HFFc6 (cell line): ENCODE measurements around the gene RASGRF2. TPM values are rescaled to one million over a fixed set of nuclear protein-coding genes. Genes with fewer than 3 reads are reported as not detected.
A peak's percentile ranks its signal among the peaks of the same experiment; 100 is the strongest.

Source experiments
- DNase-seq: peaks from one replicate; pipeline ENCODE4 v3.0.0-alpha.2; 2018
- H3K27ac Mint-ChIP-seq: 2 replicates; pipeline ENCODE4 v1.8.0; 2020; ENCODE audit warnings: mild to moderate bottlenecking, mixed read lengths
- H3K27me3 Mint-ChIP-seq: 2 replicates; pipeline ENCODE4 v1.8.0; 2021; ENCODE audit warnings: mild to moderate bottlenecking, moderate library complexity, mixed read lengths; ENCODE audit not compliant: insufficient read depth
- H3K36me3 Mint-ChIP-seq: 2 replicates; pipeline ENCODE4 v1.8.0; 2021; ENCODE audit warnings: low read depth, mixed read lengths
- H3K4me1 Mint-ChIP-seq: 2 replicates; pipeline ENCODE4 v1.8.0; 2020; ENCODE audit warnings: low read depth, mixed read lengths
- H3K4me3 Mint-ChIP-seq: 2 replicates; pipeline ENCODE4 v1.8.0; 2020; ENCODE audit warnings: mild to moderate bottlenecking, moderate library complexity, mixed read lengths
- H3K9me3 Mint-ChIP-seq: 2 replicates; pipeline ENCODE4 v1.8.0; 2020; ENCODE audit warnings: mild to moderate bottlenecking, mixed read lengths
- total RNA-seq, 6 experiments: library from RNA; stranded (reverse); fragmentation: NEBNext Ultra II Directional; extraction: Animal tissue kit (Norgen Biotek cat#: 25700); gene quantifications; 2 replicates in 1 of 6; 3 replicates in 5 of 6; pipeline ENCODE4 v1.2.3, GENCODE V29; 2021
- TF ChIP-seq, protein P1 (sequence below): fragments of 200-600 bp; sonication (generic); IDR thresholded peaks from 2 replicates; pipeline ENCODE4 v1.5.0; 2021; ENCODE audit warnings: antibody characterized with exemption, mild to moderate bottlenecking

Gene RASGRF2
- total RNA-seq, 6 experiments from 2014 or later, result 0.21 to 0.97 (median 0.69) TPM

- Mint-ChIP-seq H3K9me3 (no peaks in the 10 kb centered on the region), H3K4me3 (no peak overlapping the region), H3K36me3 (no peaks in the 10 kb centered on the region), H3K27ac (no peak overlapping the region), H3K27me3 (peaks cover 4% of the 10 kb centered on the region), H3K4me1 (peaks cover 15% of the 10 kb centered on the region)
- TF ChIP-seq, protein P1, sequence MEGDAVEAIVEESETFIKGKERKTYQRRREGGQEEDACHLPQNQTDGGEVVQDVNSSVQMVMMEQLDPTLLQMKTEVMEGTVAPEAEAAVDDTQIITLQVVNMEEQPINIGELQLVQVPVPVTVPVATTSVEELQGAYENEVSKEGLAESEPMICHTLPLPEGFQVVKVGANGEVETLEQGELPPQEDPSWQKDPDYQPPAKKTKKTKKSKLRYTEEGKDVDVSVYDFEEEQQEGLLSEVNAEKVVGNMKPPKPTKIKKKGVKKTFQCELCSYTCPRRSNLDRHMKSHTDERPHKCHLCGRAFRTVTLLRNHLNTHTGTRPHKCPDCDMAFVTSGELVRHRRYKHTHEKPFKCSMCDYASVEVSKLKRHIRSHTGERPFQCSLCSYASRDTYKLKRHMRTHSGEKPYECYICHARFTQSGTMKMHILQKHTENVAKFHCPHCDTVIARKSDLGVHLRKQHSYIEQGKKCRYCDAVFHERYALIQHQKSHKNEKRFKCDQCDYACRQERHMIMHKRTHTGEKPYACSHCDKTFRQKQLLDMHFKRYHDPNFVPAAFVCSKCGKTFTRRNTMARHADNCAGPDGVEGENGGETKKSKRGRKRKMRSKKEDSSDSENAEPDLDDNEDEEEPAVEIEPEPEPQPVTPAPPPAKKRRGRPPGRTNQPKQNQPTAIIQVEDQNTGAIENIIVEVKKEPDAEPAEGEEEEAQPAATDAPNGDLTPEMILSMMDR, result no peak
- DNase-seq, result no peak
These were observed 42.5 kb upstream of the RASGRF2 start for GRCh38 chr5:80917631-80918030.

DNA sequence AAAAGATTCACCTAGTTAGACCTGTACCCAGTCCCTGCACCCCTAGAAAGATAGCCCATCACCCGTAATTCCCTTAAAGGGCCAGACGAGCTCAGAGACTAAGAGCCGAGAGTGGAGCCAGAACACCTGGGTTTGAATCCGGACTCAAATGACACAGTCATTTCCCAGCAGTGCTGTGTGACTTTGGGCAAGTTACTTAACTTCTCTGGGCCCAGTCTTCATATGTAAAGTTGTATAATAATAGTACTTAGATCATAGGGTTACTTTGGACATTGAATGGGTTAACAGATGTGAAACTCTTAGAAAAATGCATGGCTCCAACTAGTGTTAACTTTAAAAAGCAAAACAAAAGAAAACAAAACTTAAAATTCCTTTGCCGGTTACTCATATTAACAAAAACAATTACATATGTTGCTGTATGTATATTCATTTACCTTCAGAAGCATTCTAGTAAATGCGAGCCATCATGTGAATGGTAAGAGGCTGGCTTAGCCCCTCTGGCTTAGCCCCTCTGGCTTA is 40.4 kb upstream of the RASGRF2 start:
- TF ChIP-seq, protein P1, result no peak
- H3K27me3 Mint-ChIP-seq, result peaks cover 4% of the 10 kb centered on the region
- no peak for DNase-seq
- 0 out of 2 replicates have a peak overlapping the region, but pooled peaks have one; percentile 22 for H3K4me3 Mint-ChIP-seq
- H3K4me1 Mint-ChIP-seq, result peaks cover 15% of the 10 kb centered on the region
- H3K9me3 Mint-ChIP-seq, result no peaks in the 10 kb centered on the region
- no peaks in the 10 kb centered on the region for H3K36me3 Mint-ChIP-seq
- no peak overlapping the region for H3K27ac Mint-ChIP-seq

- TF ChIP-seq, protein P1, result no peak
- H3K4me3 Mint-ChIP-seq, result no peak overlapping the region
- H3K36me3 Mint-ChIP-seq, result no peaks in the 10 kb centered on the region
- DNase-seq, result no peak
- H3K4me1 Mint-ChIP-seq, result peaks cover 15% of the 10 kb centered on the region
- no peak overlapping the region for H3K27ac Mint-ChIP-seq
- no peaks in the 10 kb centered on the region for H3K9me3 Mint-ChIP-seq
- peaks cover 4% of the 10 kb centered on the region for H3K27me3 Mint-ChIP-seq
These were observed 39.8 kb upstream of the RASGRF2 start for GRCh38 chr5:80920333-80920732.

DNA sequence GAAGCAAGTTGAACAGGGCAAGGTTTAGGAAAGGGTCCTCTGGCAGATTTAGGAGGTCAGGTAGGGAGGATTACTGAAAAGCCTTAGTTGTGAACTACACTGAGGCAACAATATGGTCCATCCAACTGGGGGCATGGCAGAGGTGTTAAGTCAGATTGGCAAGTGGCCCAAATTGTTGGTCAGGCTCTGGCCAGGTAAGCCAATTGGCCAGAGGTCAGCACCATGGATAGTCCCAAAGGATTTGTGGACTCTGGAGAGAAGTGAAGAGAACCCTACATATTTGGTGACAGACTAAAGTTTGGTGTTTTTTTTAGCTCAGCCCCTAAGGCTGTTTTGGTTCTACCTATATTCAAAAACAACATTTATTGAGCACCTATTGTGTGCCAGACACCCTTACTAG is 39.1 kb upstream of the RASGRF2 start:
- DNase-seq, result no peak
- TF ChIP-seq, protein P1, result no peak
- H3K9me3 Mint-ChIP-seq, result no peaks in the 10 kb centered on the region
- peaks cover 10% of the 10 kb centered on the region for H3K4me1 Mint-ChIP-seq
- no peak overlapping the region for H3K27ac Mint-ChIP-seq
- H3K27me3 Mint-ChIP-seq, result peaks cover 4% of the 10 kb centered on the region
- no peaks in the 10 kb centered on the region for H3K36me3 Mint-ChIP-seq
- no peak overlapping the region for H3K4me3 Mint-ChIP-seq

- DNase-seq, result no peak
- H3K4me3 Mint-ChIP-seq, result no peak overlapping the region
- no peaks in the 10 kb centered on the region for H3K36me3 Mint-ChIP-seq
- no peaks in the 10 kb centered on the region for H3K4me1 Mint-ChIP-seq
- no peaks in the 10 kb centered on the region for H3K9me3 Mint-ChIP-seq
- peaks cover 4% of the 10 kb centered on the region; the same call in 1 of the 2 replicates for H3K27me3 Mint-ChIP-seq
- no peak overlapping the region for H3K27ac Mint-ChIP-seq
- TF ChIP-seq, protein P1, result no peak
These were observed 34.2 kb upstream of the RASGRF2 start for GRCh38 chr5:80925931-80926330.
